WTC11 (cell line): ENCODE results near the gene PLEKHO2. TPM values are rescaled to one million over a fixed set of nuclear protein-coding genes. Genes with fewer than 3 reads are reported as not detected.
A peak's percentile ranks its signal among the peaks of the same experiment; 100 is the strongest.

ENCODE experiments used
- ATAC-seq: fragments of 200-7000 bp; cut with Tn5 transposase; 2 replicates; pipeline ENCODE4 v1.10.0; 2021; ENCODE audit warnings: mild to moderate bottlenecking, moderate library complexity
- CTCF ChIA-PET: fragments of 300-600 bp; sonication (Branson Sonifier 250); formaldehyde crosslinking; loops from one replicate; lab custom pipeline; 2021; ENCODE audit warnings: antibody characterized with exemption; lab: Charles Lee
- POLR2A ChIA-PET: fragments of 350-600 bp; sonication (Branson Sonifier 250); formaldehyde crosslinking; loops from one replicate; lab custom pipeline; 2021; ENCODE audit warnings: antibody characterized with exemption; lab: Charles Lee
- DNase-seq: peaks from one replicate; pipeline ENCODE4 v3.0.0; 2021; ENCODE audit warnings: low spot score
- H3K27ac Mint-ChIP-seq: 2 replicates; pipeline ENCODE4 v1.8.0; 2021; ENCODE audit warnings: mixed read lengths
- H3K27me3 Mint-ChIP-seq: 2 replicates; pipeline ENCODE4 v1.8.0; 2021; ENCODE audit warnings: low read depth, mild to moderate bottlenecking, moderate library complexity, mixed read lengths
- H3K36me3 Mint-ChIP-seq: 2 replicates; pipeline ENCODE4 v1.8.0; 2021; ENCODE audit warnings: mixed read lengths
- H3K4me1 Mint-ChIP-seq: 2 replicates; pipeline ENCODE4 v1.8.0; 2022; ENCODE audit warnings: mixed read lengths
- H3K4me3 Mint-ChIP-seq: 2 replicates; pipeline ENCODE4 v1.8.0; 2021; ENCODE audit warnings: mild to moderate bottlenecking, moderate library complexity, mixed read lengths
- H3K9me3 Mint-ChIP-seq: 2 replicates; pipeline ENCODE4 v1.8.0; 2021; ENCODE audit warnings: mixed read lengths
- NR3C1 ChIP-seq: sonication (generic); formaldehyde crosslinking; conservative IDR thresholded peaks from 2 replicates; pipeline ENCODE4 v1.8.1; 2023; ENCODE audit warnings: low read depth, mild to moderate bottlenecking, missing genetic modification reagents
- SP1 ChIP-seq: sonication (generic); formaldehyde crosslinking; conservative IDR thresholded peaks from 2 replicates; pipeline ENCODE4 v1.8.1; 2022; ENCODE audit warnings: missing genetic modification reagents
- ZNF671 ChIP-seq: fragments of 250-450 bp; sonication (Bioruptor Pico); IDR thresholded peaks from 2 replicates; pipeline ENCODE4 v1.8.0; 2021; ENCODE audit warnings: mild to moderate bottlenecking
- total RNA-seq: library from RNA; stranded (reverse); gene quantifications from 3 replicates; pipeline ENCODE4 v1.2.3, GENCODE V29; 2021
- TF ChIP-seq, protein P1 (sequence below): sonication (generic); formaldehyde crosslinking; IDR thresholded peaks from 2 replicates; pipeline ENCODE4 v1.8.0; 2023; ENCODE audit warnings: missing genetic modification reagents, mild to moderate bottlenecking, borderline replicate concordance
- TF ChIP-seq, protein P2 (sequence below): sonication (generic); formaldehyde crosslinking; IDR thresholded peaks from 2 replicates; pipeline ENCODE4 v1.8.0; 2023; ENCODE audit warnings: missing genetic modification reagents
- TF ChIP-seq, protein P3 (sequence below): sonication (generic); formaldehyde crosslinking; IDR thresholded peaks from 2 replicates; pipeline ENCODE4 v1.8.0; 2022; ENCODE audit warnings: mild to moderate bottlenecking, missing genetic modification reagents
- TF ChIP-seq, protein P4 (sequence below): sonication (generic); formaldehyde crosslinking; IDR thresholded peaks from 2 replicates; pipeline ENCODE4 v1.8.0; 2023; ENCODE audit warnings: mild to moderate bottlenecking, missing genetic modification reagents
- TF ChIP-seq, protein P5 (sequence below): sonication (generic); formaldehyde crosslinking; conservative IDR thresholded peaks from 2 replicates; pipeline ENCODE4 v1.8.1; 2023; ENCODE audit warnings: mild to moderate bottlenecking, low read depth, missing genetic modification reagents, moderate library complexity

The PLEKHO2 gene
- total RNA-seq, 1 experiment from 2014 or later, result 22.1 TPM

DNA sequence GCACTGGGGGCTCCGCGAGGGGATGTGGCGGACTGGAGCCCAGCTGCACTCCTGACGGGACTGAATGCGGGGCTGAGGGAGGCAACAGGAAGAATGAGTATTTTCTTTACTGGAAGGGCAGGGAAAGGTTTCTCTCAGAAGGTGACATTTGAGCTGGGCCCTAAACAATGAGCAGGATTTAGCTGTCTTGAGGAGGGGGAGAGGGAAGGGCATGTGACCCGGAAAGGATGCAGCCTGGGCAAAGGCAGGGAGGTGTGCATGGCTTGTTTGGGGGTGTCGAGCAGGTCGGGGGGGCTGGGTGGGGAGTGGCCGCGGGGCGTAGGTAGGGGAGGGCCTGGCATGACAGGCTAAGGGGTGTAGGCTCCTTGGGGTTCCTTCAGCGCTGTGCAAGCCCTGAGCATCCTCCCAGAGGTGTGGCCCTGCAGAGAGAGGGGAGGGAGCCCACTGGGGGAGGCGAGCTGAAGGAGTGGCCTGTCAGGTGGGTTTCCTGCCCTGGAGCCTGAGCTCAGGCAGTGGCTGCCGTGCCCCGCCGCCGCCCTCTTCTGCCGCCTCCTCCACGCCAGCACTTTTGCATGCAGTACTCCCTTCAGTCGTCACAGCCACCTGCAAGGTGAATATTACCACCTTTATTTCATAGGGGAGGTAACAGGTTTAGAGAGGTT lies 52.8 kb downstream of the PLEKHO2 start (continued):
- TF ChIP-seq, protein P1, sequence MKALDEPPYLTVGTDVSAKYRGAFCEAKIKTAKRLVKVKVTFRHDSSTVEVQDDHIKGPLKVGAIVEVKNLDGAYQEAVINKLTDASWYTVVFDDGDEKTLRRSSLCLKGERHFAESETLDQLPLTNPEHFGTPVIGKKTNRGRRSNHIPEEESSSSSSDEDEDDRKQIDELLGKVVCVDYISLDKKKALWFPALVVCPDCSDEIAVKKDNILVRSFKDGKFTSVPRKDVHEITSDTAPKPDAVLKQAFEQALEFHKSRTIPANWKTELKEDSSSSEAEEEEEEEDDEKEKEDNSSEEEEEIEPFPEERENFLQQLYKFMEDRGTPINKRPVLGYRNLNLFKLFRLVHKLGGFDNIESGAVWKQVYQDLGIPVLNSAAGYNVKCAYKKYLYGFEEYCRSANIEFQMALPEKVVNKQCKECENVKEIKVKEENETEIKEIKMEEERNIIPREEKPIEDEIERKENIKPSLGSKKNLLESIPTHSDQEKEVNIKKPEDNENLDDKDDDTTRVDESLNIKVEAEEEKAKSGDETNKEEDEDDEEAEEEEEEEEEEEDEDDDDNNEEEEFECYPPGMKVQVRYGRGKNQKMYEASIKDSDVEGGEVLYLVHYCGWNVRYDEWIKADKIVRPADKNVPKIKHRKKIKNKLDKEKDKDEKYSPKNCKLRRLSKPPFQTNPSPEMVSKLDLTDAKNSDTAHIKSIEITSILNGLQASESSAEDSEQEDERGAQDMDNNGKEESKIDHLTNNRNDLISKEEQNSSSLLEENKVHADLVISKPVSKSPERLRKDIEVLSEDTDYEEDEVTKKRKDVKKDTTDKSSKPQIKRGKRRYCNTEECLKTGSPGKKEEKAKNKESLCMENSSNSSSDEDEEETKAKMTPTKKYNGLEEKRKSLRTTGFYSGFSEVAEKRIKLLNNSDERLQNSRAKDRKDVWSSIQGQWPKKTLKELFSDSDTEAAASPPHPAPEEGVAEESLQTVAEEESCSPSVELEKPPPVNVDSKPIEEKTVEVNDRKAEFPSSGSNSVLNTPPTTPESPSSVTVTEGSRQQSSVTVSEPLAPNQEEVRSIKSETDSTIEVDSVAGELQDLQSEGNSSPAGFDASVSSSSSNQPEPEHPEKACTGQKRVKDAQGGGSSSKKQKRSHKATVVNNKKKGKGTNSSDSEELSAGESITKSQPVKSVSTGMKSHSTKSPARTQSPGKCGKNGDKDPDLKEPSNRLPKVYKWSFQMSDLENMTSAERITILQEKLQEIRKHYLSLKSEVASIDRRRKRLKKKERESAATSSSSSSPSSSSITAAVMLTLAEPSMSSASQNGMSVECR (CRISPR knock-in tag), result no peak; the same call in 1 of the 2 replicates
- TF ChIP-seq, protein P2, sequence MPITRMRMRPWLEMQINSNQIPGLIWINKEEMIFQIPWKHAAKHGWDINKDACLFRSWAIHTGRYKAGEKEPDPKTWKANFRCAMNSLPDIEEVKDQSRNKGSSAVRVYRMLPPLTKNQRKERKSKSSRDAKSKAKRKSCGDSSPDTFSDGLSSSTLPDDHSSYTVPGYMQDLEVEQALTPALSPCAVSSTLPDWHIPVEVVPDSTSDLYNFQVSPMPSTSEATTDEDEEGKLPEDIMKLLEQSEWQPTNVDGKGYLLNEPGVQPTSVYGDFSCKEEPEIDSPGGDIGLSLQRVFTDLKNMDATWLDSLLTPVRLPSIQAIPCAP (CRISPR knock-in tag), result no peak
- TF ChIP-seq, protein P3, sequence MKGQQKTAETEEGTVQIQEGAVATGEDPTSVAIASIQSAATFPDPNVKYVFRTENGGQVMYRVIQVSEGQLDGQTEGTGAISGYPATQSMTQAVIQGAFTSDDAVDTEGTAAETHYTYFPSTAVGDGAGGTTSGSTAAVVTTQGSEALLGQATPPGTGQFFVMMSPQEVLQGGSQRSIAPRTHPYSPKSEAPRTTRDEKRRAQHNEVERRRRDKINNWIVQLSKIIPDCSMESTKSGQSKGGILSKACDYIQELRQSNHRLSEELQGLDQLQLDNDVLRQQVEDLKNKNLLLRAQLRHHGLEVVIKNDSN (CRISPR knock-in tag), result no peak; the same call in 1 of the 2 replicates

DNA sequence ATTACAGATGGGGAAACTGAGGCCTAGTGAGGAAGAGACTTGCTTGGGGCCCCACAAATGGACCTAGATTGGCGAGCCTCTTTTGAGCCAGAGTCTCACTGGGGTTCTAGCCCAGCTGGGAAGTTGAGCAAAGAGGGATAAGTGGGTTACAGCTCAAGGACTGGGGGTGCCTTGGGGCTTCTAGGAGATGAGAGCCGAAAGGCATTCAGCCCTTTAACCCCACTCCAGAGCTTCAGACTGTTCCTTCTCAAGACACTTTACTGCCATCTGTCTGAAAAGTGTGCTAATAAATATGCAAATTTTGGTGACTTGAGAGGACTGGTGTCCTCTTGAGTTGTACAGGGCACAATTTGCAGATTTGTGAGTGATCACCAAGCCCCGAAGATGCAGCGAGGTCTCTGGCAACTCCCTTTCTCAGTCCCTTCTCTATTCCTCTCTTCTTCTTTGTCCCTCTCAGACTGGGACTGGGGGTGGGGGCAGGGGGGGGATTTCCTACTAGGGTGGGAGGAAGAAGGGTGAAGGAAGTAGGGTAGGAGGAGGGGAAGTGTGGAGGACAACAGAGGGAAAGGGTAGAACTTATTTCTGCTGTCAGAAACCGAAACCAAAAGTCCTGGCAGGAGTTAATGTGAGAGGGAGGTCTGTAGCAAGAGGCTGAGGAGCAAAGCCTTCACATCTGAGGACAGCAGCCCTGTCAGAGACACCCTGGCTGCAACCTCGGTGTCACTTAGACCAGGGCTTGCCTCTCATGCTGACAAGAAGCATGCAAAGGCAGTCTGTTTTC lies 53.8 kb downstream of the PLEKHO2 start:
- H3K4me3 Mint-ChIP-seq, result peak overlapping the region; percentile 75
- peaks cover 51% of the 10 kb centered on the region for H3K4me1 Mint-ChIP-seq
- POLR2A ChIA-PET, result interaction anchor here (0.9 to 2.4 kb wide), 4 partner anchors 10 to 93 kb away, joined by 3 to 8 read pairs (median 6); partner anchors contain the start of gene PLEKHO2
- CTCF ChIA-PET, result interaction anchor here (1.0 to 2.6 kb wide), 9 partner anchors 9 to 194 kb away, joined by 3 to 14 read pairs (median 3); no protein-coding TSS in a partner anchor
- no peak overlapping the region; the same call in 1 of the 2 replicates for H3K27ac Mint-ChIP-seq
- H3K36me3 Mint-ChIP-seq, result peaks cover 4% of the 10 kb centered on the region
- no peaks in the 10 kb centered on the region for H3K27me3 Mint-ChIP-seq
- TF ChIP-seq, protein P4, sequence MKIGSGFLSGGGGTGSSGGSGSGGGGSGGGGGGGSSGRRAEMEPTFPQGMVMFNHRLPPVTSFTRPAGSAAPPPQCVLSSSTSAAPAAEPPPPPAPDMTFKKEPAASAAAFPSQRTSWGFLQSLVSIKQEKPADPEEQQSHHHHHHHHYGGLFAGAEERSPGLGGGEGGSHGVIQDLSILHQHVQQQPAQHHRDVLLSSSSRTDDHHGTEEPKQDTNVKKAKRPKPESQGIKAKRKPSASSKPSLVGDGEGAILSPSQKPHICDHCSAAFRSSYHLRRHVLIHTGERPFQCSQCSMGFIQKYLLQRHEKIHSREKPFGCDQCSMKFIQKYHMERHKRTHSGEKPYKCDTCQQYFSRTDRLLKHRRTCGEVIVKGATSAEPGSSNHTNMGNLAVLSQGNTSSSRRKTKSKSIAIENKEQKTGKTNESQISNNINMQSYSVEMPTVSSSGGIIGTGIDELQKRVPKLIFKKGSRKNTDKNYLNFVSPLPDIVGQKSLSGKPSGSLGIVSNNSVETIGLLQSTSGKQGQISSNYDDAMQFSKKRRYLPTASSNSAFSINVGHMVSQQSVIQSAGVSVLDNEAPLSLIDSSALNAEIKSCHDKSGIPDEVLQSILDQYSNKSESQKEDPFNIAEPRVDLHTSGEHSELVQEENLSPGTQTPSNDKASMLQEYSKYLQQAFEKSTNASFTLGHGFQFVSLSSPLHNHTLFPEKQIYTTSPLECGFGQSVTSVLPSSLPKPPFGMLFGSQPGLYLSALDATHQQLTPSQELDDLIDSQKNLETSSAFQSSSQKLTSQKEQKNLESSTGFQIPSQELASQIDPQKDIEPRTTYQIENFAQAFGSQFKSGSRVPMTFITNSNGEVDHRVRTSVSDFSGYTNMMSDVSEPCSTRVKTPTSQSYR (CRISPR knock-in tag), result no peak
- TF ChIP-seq, protein P5, sequence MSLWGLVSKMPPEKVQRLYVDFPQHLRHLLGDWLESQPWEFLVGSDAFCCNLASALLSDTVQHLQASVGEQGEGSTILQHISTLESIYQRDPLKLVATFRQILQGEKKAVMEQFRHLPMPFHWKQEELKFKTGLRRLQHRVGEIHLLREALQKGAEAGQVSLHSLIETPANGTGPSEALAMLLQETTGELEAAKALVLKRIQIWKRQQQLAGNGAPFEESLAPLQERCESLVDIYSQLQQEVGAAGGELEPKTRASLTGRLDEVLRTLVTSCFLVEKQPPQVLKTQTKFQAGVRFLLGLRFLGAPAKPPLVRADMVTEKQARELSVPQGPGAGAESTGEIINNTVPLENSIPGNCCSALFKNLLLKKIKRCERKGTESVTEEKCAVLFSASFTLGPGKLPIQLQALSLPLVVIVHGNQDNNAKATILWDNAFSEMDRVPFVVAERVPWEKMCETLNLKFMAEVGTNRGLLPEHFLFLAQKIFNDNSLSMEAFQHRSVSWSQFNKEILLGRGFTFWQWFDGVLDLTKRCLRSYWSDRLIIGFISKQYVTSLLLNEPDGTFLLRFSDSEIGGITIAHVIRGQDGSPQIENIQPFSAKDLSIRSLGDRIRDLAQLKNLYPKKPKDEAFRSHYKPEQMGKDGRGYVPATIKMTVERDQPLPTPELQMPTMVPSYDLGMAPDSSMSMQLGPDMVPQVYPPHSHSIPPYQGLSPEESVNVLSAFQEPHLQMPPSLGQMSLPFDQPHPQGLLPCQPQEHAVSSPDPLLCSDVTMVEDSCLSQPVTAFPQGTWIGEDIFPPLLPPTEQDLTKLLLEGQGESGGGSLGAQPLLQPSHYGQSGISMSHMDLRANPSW (CRISPR knock-in tag), result no peak
- no peak for TF ChIP-seq NR3C1 (CRISPR knock-in tag)
- TF ChIP-seq ZNF671, result no peak
- no peak for TF ChIP-seq SP1 (CRISPR knock-in tag)
- TF ChIP-seq, all 79 proteins: peak for 0
- peaks cover 4% of the 10 kb centered on the region; the same call in 1 of the 2 replicates for H3K9me3 Mint-ChIP-seq
- no peak for DNase-seq
- ATAC-seq, result no peak
